Measurements from ENCODE around the gene VSTM1.
"Not testable (repeated sequence)": the region's sequence is repeated elsewhere in the genome, so short reads cannot be mapped to it uniquely, and the experiment has no call there.

Gene VSTM1

GRCh38 chr19:54063350-54064116 is at the start of gene VSTM1:
VSTM1 (minus strand) TSS chr19:54063897; CDS start chr19:54063777, 120 bp downstream.
- no peak for DNase-seq

GRCh38 chr19:54109651-54110050 is 46.0 kb upstream of the VSTM1 start:
- no peak for DNase-seq

GRCh38 chr19:54108496-54108895 is 44.8 kb upstream of the VSTM1 start:
- no peak for DNase-seq

GRCh38 chr19:54107876-54108490 is 44.3 kb upstream of the VSTM1 start:
- DNase-seq, result no peak

- no peak for DNase-seq
Measured at GRCh38 chr19:54106716-54107115, 43.0 kb upstream of the VSTM1 start.

- DNase-seq, result no peak
Measured at GRCh38 chr19:54105796-54106195, 42.1 kb upstream of the VSTM1 start.

- DNase-seq, result no peak
Measured at GRCh38 chr19:54104998-54105715, 41.5 kb upstream of the VSTM1 start.

GRCh38 chr19:54102421-54103169 is 38.9 kb upstream of the VSTM1 start, which contains the start of gene NDUFA3:
NDUFA3 (plus strand) TSS chr19:54102855; CDS start chr19:54102879, 24 bp downstream.
- peak; percentile 98 for DNase-seq

- no peak for DNase-seq
Measured at GRCh38 chr19:54100561-54100960, 36.9 kb upstream of the VSTM1 start, which contains the start of gene OSCAR. OSCAR (minus strand) TSS chr19:54100803; CDS start chr19:54100792, 11 bp downstream.

GRCh38 chr19:54099903-54100255 is 36.2 kb upstream of the VSTM1 start:
- DNase-seq, result not testable (repeated sequence)

GRCh38 chr19:54099190-54099902 is 35.6 kb upstream of the VSTM1 start:
- DNase-seq, result no peak

- no peak for DNase-seq
Measured at GRCh38 chr19:54096617-54097106, 33.0 kb upstream of the VSTM1 start.

GRCh38 chr19:54095859-54096616 is 32.3 kb upstream of the VSTM1 start:
- DNase-seq, result peak; percentile 64

GRCh38 chr19:54095136-54095858 is 31.6 kb upstream of the VSTM1 start:
- no peak for DNase-seq

GRCh38 chr19:54094426-54095000 is 30.8 kb upstream of the VSTM1 start:
- no peak for DNase-seq

GRCh38 chr19:54084410-54084809 is 20.7 kb upstream of the VSTM1 start:
- DNase-seq, result no peak

GRCh38 chr19:54081032-54081431 is 17.3 kb upstream of the VSTM1 start, which contains the start of gene TARM1:
TARM1 (minus strand) TSS chr19:54081365; CDS start chr19:54081340, 25 bp downstream.
- no peak for DNase-seq

- DNase-seq, result no peak
Measured at GRCh38 chr19:54077334-54077733, 13.6 kb upstream of the VSTM1 start.

GRCh38 chr19:54074851-54075250 is 11.2 kb upstream of the VSTM1 start:
- DNase-seq, result no peak

- no peak for DNase-seq
Measured at GRCh38 chr19:54073829-54074228, 10.1 kb upstream of the VSTM1 start.
